GM23338 (cell line): ENCODE measurements around the gene SH3RF3. TPM values are rescaled to one million over a fixed set of nuclear protein-coding genes. Genes with fewer than 3 reads are reported as not detected.

Experiments used
- ATAC-seq: fragments of 200-7000 bp; cut with Tn5 transposase; 3 replicates; pipeline ENCODE4 v1.9.1; 2020
- DNase-seq: peaks from one replicate; pipeline ENCODE4 v3.0.0-alpha.2; 2015; ENCODE audit warnings: low spot score
- H2AFZ ChIP-seq: fragments of 200-600 bp; sonication (generic); 2 replicates; pipeline ENCODE4 v1.8.0; 2016; ENCODE audit warnings: antibody characterized with exemption, mild to moderate bottlenecking, moderate library complexity
- H3F3A ChIP-seq: fragments of 200-600 bp; sonication (generic); replicated peaks from 2 replicates; pipeline ENCODE4 v1.8.0; 2017; ENCODE audit warnings: antibody characterized with exemption, mixed run types, low read depth
- H3K27ac ChIP-seq: fragments of 200-600 bp; sonication (generic); 2 replicates; pipeline ENCODE4 v1.6.1; 2016; ENCODE audit warnings: low read depth
- H3K27me3 ChIP-seq: fragments of 200-600 bp; sonication (generic); 2 replicates; pipeline ENCODE4 v1.8.0; 2016; ENCODE audit warnings: mild to moderate bottlenecking, mixed run types, moderate library complexity; ENCODE audit not compliant: insufficient read depth
- H3K36me3 ChIP-seq: fragments of 200-600 bp; sonication (generic); 2 replicates; pipeline ENCODE4 v1.8.0; 2016; ENCODE audit warnings: mild to moderate bottlenecking; ENCODE audit not compliant: insufficient read depth
- H3K4me1 ChIP-seq: fragments of 200-600 bp; sonication (generic); 2 replicates; pipeline ENCODE4 v1.8.0; 2016; ENCODE audit warnings: mild to moderate bottlenecking, moderate library complexity; ENCODE audit not compliant: insufficient read depth
- H3K4me2 ChIP-seq: fragments of 200-600 bp; sonication (generic); 2 replicates; pipeline ENCODE4 v1.7.1; 2017; ENCODE audit warnings: mixed run types
- H3K4me3 ChIP-seq: fragments of 200-600 bp; sonication (generic); 2 replicates; pipeline ENCODE4 v1.6.1; 2016; ENCODE audit warnings: mixed run types
- H3K79me2 ChIP-seq: fragments of 200-600 bp; sonication (generic); replicated peaks from 2 replicates; pipeline ENCODE4 v1.8.0; 2017; ENCODE audit warnings: mild to moderate bottlenecking; ENCODE audit not compliant: insufficient read depth
- H3K9me2 ChIP-seq: fragments of 200-600 bp; sonication (generic); 2 replicates; pipeline ENCODE4 v1.8.0; 2017; ENCODE audit not compliant: insufficient read depth
- H4K20me1 ChIP-seq: fragments of 200-600 bp; sonication (generic); replicated peaks from 2 replicates; pipeline ENCODE4 v1.8.0; 2017; ENCODE audit warnings: mild to moderate bottlenecking; ENCODE audit not compliant: insufficient read depth
- H3K27ac Mint-ChIP-seq: 2 replicates; pipeline ENCODE4 v1.8.0; 2020; ENCODE audit warnings: inconsistent platforms, mild to moderate bottlenecking, moderate library complexity, mixed read lengths
- H3K27me3 Mint-ChIP-seq: 3 replicates; pipeline ENCODE4 v1.8.0; 2022; ENCODE audit warnings: low read depth, mild to moderate bottlenecking, moderate library complexity, mixed read lengths, inconsistent platforms; ENCODE audit not compliant: insufficient read depth, poor library complexity
- H3K36me3 Mint-ChIP-seq: 3 replicates; pipeline ENCODE4 v1.8.0; 2021; ENCODE audit warnings: low read depth, mild to moderate bottlenecking, inconsistent platforms, moderate library complexity, mixed read lengths
- H3K4me1 Mint-ChIP-seq: 3 replicates; pipeline ENCODE4 v1.8.0; 2020; ENCODE audit warnings: mild to moderate bottlenecking, inconsistent platforms, mixed read lengths
- H3K4me3 Mint-ChIP-seq: 3 replicates; pipeline ENCODE4 v1.8.0; 2021; ENCODE audit warnings: moderate library complexity, mild to moderate bottlenecking, inconsistent platforms, mixed read lengths
- H3K9me3 Mint-ChIP-seq: 3 replicates; pipeline ENCODE4 v1.8.0; 2020; ENCODE audit warnings: moderate library complexity, mild to moderate bottlenecking, inconsistent platforms, mixed read lengths
- CREB1 ChIP-seq: fragments of 250-450 bp; sonication (Bioruptor Pico); IDR thresholded peaks from 2 replicates; pipeline ENCODE4 v1.5.0; 2020; ENCODE audit warnings: low read depth, mild to moderate bottlenecking, moderate library complexity
- EZH2 ChIP-seq: fragments of 200-600 bp; sonication (generic); IDR thresholded peaks from one replicate; pipeline ENCODE4 v1.8.0; 2017; ENCODE audit warnings: antibody characterized with exemption, mild to moderate bottlenecking, low read depth; ENCODE audit not compliant: unreplicated experiment
- JUNB ChIP-seq: IDR thresholded peaks from one replicate; pipeline ENCODE4 v1.6.1; 2016; ENCODE audit warnings: antibody characterized with exemption; ENCODE audit not compliant: unreplicated experiment
- NANOG ChIP-seq: IDR thresholded peaks from 2 replicates; pipeline ENCODE4 v1.6.1; 2016; ENCODE audit warnings: antibody characterized with exemption, borderline replicate concordance
- ZNF114 ChIP-seq: fragments of 250-450 bp; sonication (Bioruptor Pico); IDR thresholded peaks from 2 replicates; pipeline ENCODE4 v1.5.0; 2020; ENCODE audit warnings: mild to moderate bottlenecking, moderate library complexity
- ZNF331 ChIP-seq: fragments of 250-450 bp; sonication (Bioruptor Pico); IDR thresholded peaks from 2 replicates; pipeline ENCODE4 v1.5.0; 2020; ENCODE audit warnings: low read depth, mild to moderate bottlenecking, moderate library complexity
- ZNF462 ChIP-seq: fragments of 250-450 bp; sonication (Bioruptor Pico); IDR thresholded peaks from 2 replicates; pipeline ENCODE4 v1.5.0; 2020; ENCODE audit warnings: mild to moderate bottlenecking, moderate library complexity
- polyA plus RNA-seq: library from polyadenylated mRNA; unstranded; fragments of >200 nt; fragmentation: Nextera tagmentation; extraction: Ambion mirVana; gene quantifications from 2 replicates; pipeline ENCODE4 v1.2.1, GENCODE V29; 2016
- total RNA-seq: library from RNA; depleted of rRNA; stranded (reverse); fragments of >200 nt; shearing (Covaris generic); gene quantifications from 2 replicates; pipeline ENCODE4 v1.2.3, GENCODE V29; 2014

The SH3RF3 gene
- total and polyA plus RNA-seq, 2 experiments from 2014 or later: 0.11 to 0.63 TPM

GRCh38 chr2:109184368-109184767, 55.4 kb downstream of the SH3RF3 start (continued):
- TF ChIP-seq ZNF462 (CRISPR knock-in tag) (no peak), NANOG (no peak), ZNF114 (CRISPR knock-in tag) (no peak), ZNF331 (CRISPR knock-in tag) (no peak)

- Mint-ChIP-seq H3K4me3 (no peak overlapping the region), H3K36me3 (peaks cover 4% of the 10 kb centered on the region; the same call in 1 of the 3 replicates), H3K4me1 (no peaks in the 10 kb centered on the region), H3K9me3 (peaks cover 6% of the 10 kb centered on the region; the same call in 1 of the 3 replicates), H3K27ac (no peak overlapping the region), H3K27me3 (no peaks in the 10 kb centered on the region)
- Histone ChIP-seq H3K27ac (no peak overlapping the region), H3K27me3 (no peaks in the 10 kb centered on the region), H3F3A (no peaks in the 10 kb centered on the region), H3K9me2 (no peaks in the 10 kb centered on the region), H3K4me2 (no peak overlapping the region), H3K4me3 (no peak overlapping the region), H2AFZ (no peak overlapping the region), H3K4me1 (no peaks in the 10 kb centered on the region), H3K36me3 (no peaks in the 10 kb centered on the region), H4K20me1 (no peaks in the 10 kb centered on the region), H3K79me2 (no peaks in the 10 kb centered on the region)
- DNase-seq (no peak), ATAC-seq (no peak)
- TF ChIP-seq ZNF462 (CRISPR knock-in tag) (no peak), JUNB (no peak), CREB1 (no peak), EZH2 (no peak), ZNF331 (CRISPR knock-in tag) (no peak), ZNF114 (CRISPR knock-in tag) (no peak)
Measured at GRCh38 chr2:109185338-109185737, 56.3 kb downstream of the SH3RF3 start.
